HG02571 (cell line): ENCODE data around the gene SCNN1B.
"Not testable (repeated sequence)": the region's sequence is repeated elsewhere in the genome, so short reads cannot be mapped to it uniquely, and the experiment has no call there.

ENCODE experiments used
- ATAC-seq: cut with Tn5 transposase; IDR thresholded peaks from one replicate; pipeline ENCODE4 v1.9.1; 2021; ENCODE audit warnings: mild to moderate bottlenecking, moderate library complexity; ENCODE audit not compliant: unreplicated experiment

SCNN1B gene, protein sequence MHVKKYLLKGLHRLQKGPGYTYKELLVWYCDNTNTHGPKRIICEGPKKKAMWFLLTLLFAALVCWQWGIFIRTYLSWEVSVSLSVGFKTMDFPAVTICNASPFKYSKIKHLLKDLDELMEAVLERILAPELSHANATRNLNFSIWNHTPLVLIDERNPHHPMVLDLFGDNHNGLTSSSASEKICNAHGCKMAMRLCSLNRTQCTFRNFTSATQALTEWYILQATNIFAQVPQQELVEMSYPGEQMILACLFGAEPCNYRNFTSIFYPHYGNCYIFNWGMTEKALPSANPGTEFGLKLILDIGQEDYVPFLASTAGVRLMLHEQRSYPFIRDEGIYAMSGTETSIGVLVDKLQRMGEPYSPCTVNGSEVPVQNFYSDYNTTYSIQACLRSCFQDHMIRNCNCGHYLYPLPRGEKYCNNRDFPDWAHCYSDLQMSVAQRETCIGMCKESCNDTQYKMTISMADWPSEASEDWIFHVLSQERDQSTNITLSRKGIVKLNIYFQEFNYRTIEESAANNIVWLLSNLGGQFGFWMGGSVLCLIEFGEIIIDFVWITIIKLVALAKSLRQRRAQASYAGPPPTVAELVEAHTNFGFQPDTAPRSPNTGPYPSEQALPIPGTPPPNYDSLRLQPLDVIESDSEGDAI

DNA sequence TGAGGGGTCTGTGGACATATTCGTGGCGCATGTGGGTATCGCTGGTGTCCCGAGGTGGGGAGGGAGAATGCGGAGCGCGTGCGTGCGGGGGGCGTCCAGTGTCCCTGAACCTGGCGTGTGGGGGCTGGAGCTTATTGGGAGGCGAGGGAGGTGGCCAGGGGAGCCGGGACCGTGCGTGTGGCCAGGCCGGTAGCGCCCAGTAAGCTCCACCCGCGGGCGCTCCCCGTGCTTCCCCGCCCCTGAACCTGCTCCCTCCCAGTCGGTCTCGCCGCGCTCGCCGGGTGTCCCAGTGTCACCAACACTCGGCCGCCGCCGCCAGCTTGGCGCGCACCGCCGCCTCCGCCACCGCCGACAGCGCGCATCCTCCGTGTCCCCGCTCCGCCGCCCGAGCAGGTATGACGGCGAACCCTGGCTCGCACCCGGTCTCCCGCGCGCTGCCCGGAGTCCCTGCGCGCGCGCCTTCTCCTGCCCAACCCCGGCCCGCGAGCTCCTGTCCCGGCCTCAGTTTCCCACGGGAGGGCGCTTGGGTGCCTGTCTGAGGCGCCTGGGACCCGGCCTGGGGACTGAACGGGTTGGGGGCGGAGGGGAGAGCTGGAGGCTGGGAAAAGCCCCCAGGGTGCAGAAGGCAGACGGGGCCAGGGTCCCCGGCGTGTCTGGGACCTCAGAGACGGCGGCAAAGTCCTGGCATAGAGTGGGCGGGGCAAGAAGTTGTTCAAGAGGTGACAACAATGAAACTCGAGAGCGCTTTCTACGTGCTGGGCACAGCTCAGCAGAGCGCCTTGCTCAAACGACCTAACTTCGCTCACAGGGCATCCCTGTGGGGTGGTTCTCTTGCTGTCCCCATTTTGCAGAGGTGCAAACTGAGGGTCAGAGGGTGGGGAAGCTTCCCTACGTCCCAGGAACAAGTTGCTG, at the start of gene SCNN1B:
Gene SCNN1B (plus strand): TSS at position 258 of the 912 bp plus-strand sequence. CDS start 46,298 bp downstream, outside the sequence.
- ATAC-seq, result no peak

DNA sequence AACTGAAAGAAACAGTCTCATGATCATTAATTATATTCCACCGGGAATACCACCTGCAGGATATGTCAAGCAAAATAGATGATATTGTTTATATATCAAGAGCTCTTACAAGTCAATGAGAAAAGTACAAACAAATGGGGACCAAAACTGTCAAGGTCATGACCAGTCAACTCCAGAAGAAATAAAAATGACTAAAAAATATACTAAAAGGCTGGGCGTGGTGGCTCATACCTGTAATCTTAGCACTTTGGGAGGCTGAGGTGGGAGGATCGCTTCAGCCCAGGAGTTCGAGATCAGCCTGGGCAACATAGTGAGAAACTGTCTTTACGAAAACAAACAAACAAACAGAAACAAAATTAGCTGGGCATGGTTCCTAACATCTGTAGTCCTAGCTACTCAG, 49.8 kb upstream of the SCNN1B start:
- no peak for ATAC-seq

DNA sequence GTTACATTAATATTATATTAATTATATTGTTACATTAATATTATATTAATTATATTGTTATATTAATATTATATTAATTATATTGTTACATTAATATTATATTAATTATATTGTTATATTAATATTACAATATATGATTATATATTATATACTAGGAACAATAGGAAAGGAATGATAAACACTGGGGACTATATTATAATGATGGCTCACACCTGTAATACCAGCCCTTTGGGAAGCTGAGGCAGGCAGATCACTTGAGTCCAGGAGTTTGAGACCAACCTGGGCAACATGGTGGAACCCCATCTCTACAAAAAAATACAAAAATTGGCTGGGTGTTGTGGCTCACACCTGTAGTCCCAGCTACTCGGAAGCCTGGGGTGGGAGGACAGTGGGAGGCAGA, 48.5 kb upstream of the SCNN1B start:
- not testable (repeated sequence) for ATAC-seq

DNA sequence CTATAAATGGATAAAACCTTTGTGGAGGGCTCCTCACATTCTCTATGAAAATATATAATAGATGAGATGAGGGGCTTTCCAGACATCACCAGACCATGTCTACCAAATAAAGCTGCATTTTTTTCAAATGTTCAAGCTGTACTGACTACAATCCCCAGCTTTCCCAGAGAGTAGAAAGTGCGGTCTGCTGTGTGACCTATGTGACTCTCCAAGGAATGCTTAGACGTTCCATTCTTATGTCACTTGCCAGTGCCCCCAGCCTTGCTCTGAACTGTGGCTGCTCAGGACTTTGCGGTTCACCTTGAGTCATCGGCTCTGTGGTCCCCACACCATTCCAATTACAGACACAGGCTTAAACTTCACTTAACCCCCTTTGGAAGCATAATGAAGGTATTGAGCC, 47.8 kb upstream of the SCNN1B start:
- no peak for ATAC-seq

DNA sequence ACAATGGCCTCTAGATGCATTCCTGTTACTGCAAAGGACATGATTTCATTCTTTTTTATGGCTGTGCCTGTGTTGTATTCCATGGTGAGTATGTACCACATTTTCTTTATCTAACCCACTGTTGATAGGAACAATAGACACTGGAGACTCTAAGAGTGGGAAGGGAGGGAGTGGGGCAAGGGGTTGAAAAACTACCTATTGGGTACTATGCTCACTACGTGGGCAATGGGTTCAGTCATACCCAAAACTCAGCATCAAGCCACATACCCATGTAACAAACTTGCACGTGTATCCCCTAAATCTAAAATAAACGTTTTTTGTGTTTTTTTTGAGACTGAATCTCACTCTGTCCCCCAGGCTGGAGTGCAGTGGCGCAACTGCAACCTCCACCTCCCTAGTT, 47.1 kb upstream of the SCNN1B start:
- no peak for ATAC-seq

DNA sequence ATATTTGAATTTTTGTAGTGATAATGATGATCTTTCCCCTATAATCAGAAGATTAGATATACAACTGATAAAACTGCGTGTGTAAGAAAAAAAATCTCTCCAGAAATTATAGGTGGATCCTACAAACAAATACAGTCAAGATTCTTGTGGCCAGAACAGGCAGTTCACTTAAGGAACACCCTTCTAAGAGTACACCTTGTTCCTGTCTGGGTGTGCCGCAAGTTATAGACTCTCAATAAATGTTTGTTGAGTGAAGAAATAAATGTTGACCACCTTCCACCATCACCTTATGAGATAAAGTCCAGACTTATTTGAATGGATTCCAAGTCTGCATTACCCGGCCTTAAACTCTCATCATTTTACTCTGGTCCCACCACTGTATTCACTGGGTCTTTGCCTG, 45.7 kb upstream of the SCNN1B start:
- ATAC-seq, result no peak

DNA sequence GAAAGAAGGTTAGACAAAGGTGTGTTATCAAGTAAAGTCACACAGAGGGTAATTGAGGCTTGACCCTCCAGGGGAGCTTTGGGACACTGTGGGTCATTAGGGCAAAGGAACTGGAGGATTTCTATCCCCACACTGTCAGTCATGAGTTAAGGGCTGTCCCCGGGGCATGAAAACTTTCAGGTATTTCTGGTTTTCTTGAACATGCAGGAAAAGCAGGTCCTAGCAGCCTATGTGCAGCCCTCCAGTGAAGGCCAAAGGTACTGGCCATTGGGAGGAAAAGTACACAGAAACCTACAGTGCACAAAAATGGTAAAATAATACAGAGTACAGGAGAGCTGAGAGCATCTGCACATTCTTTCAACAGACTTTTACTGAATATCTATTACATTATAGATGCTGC, 44.4 kb upstream of the SCNN1B start:
- ATAC-seq, result no peak

DNA sequence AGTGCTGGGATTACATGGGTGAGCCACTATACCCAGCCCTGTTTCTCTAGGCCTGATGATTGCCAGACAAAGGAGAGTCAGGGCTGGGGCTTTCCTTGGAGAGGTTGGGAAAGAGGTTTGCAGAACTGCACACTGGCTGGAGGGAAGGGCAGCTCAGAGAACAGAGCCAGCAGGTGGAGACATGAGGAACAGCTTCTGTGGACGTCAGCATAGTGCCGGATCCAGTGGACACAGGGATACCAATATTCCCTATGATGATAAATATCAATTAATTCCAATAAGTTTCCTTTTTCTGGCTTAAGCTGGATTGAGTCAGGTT, 43.2 kb upstream of the SCNN1B start:
- ATAC-seq, result no peak

DNA sequence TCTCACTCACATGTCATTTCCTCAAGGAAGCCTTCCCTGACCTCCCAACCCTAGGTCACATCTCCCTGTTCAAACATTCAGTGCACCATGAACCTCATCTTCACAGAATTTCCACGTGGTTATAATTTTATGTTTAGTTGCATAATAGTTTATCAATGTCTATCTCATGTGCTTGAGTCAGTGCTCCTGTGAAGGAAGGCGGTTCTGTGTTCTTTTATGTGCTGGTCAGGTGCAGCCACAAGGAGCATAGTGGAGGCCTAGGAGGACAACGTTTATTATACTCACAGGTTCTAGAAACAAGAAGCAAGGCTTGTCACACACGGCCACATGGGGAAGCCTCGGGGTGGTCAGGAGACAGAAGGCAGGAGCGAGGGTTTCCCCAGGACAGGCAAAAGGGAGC, 34.5 kb upstream of the SCNN1B start:
- ATAC-seq, result no peak

DNA sequence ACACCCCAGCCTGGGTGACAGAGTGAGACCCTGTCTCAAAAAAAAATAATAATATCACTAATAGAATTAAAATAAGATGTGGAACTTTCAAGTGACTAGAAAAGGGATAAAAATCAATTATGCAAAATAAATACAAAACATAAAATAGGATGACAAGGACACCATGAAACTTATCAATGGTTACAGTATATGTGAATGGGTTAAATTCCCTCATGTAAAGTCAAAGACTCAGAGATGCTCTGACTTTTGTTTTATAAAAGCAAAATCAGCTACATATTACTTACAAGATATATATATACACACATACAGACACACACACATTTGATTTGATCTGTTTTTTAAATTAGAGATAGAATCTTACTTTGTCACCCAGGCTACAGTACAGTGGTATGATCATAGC, 33.5 kb upstream of the SCNN1B start:
- ATAC-seq, result no peak

DNA sequence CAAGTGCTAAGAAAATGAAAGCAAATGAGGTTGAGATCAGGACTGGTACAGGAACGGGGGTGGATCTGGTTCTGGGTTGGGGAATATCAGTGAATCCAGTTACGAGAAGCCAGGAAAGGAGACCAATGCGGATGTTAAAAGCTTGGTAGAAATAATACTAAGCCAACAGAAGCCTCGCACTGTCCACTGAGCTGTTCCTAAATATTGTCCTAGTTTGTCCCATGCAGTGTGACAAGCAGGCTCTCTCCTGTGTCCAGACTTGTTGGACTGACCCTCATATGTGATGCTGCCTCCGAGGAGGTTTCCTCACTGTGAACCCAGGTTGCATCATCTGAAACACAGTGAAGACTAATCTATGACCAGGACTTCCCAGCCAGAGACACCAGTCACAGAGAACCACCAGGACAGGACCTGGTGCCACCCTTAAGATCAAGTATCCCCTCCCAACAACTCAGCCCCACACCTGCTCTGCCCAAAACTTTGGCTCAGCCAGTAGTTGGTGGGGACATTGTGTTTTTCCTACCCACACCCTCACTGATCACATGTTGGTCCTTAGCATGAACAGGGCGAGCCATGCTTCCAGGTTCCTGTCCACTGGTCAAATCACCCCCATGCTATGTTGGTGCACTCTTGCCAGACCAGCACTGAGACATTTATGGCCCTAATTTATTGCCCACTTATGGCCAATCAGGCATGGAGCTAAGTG, 32.7 kb upstream of the SCNN1B start:
- no peak for ATAC-seq

DNA sequence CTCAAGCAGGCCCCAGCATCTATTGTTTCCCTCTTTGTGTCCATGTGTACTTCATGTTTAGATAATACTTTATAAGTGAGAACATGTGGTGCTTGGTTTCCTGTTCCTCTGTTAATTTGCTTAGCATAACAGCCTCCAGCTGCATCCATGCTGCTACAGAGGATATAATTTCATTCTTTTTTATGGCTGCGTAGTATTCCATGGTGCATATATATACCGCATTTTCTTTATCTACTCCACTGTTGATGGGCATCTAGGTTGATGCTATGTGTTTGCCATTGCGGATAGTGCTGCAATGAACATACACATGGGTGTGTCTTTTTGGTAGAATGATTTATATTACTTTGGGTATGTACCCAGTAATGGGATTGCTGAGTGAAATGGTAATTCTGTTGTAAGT, 31.4 kb upstream of the SCNN1B start:
- no peak for ATAC-seq

DNA sequence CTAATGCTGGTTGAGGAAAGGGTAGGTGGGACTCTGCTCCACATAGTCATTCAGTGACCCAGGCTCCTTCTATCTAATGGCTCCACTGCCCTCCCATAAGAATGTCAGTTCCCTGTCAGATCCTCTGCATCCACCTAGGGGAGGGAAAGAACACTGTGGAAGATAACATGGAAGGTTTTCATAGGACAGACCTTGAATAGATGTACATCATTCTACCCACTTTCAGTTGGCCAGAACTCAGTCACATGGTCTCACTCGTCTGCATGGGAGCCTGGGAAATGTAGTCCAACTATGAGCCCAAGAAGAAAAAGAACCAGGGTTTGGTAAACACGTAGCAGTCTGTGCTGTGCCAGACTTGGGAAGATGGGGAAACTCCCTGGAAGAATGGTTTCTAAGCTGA, 27.1 kb upstream of the SCNN1B start:
- no peak for ATAC-seq

DNA sequence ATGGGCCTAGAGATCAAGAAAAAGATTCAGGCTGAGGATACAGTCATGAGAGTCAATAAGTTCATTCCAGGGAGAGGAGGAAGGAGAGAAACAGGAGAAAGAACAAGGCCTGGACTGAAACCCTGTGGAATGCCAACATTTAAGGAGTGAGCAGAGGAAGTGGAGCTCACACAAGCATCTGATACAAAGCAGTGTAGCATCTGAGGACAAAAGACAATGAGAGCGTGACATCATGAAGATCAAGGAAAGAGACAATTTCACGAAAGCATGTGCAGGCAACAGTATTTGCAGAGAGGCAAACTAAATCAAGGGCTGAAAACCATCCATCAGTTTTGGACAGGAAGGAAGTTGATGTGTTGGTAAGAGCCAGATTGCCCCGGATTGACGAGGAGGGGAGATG, 25.3 kb upstream of the SCNN1B start:
- ATAC-seq, result no peak

DNA sequence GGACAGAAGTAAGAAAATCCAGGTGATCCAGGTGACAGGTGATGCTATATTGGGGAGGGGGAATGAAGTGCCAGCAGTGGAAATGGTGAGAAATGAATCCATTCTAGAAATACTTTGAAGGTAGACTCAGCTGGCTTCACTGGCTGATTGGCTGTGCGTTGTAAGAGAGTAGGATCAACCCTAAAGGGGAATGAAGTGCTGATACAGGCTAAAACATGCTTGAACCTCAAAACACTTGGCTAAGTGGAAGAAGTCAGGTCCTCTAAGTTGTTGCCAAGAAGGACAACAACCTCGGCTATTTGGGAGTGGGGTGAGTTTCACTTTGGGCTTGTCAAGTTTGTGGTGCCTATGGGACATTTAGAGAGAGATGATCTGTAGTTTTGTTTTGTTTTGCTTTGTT, 24.1 kb upstream of the SCNN1B start:
- no peak for ATAC-seq

DNA sequence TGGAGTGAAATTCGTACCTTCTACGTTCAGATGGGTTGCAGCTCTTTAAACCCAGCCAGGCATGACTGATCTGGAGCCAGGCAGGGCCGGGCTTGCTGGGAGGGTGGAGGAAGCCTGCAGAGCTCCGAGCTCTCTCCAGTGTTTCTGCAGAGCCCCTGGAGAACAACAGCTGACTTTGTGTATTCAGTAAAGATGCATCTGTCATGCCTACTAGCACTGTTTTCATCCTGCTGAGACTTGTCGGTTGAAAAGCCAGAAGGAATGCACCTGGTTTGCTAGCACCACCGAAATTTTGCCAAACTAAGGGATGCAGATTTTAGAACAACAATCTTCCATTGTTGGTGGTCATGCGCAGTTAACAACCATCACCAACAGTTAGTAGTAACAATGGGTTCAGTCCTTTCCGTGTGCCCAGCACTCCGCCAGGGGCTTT, 22.4 kb upstream of the SCNN1B start:
- no peak for ATAC-seq

DNA sequence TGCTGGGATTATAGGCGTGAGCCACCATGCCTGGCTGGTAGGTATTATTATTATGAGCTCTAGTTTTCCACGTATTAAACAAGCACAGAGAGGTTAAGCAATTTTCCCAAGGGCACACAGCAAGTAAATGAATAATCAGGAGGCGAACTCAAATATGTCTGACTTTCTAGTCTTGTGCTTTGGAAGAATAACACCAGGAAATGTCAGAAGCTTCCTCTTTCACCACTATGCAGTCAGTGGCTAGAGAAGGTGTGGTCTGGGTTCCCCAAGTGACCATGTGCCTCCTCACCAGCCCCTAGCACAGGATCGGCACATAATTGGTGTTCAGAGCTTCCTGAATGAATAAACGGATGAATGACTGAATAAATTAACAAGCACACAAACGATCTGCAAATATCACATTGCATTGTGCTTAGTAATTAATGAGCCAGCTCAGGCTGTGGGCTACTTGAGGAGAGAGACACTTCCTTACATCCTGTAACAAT, 21.6 kb upstream of the SCNN1B start:
- no peak for ATAC-seq

DNA sequence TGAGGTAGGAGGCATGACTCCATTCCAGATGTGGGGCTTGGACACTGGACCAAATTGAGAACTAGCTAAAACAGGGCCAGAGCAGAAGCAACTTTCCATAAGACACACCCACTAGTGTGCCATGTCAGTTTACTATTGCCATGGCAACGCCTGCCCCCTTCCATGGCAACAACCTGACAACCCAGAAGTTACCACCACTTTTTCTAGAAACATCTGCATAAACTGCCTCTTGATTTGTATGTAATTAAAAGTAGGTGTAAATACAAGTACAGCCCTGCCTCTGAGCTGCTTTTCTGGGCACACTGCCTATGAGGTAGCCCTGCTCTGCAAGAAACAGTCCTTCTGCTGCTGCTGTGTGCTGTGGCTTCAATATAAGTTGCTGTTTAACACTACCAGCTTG, 19.5 kb upstream of the SCNN1B start:
- no peak for ATAC-seq

DNA sequence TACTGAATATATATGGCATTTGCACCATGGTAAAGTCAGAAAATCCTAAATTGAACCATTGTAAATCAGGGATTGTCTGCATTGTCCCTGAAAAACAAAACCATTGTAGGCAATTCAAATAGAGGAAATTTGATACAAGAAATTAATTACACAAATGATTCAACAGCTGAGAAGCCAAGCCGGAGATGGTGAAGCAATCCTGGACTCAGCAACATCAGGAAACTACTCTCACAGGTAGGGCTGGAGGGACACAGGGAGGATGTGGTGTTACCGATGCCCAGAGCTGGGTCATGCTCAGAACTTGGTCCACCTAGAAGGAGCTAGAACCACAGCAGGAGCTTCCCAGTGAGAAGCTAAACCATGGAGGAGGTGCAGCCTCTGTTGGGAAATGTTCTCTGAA, 18.5 kb upstream of the SCNN1B start:
- ATAC-seq, result no peak

DNA sequence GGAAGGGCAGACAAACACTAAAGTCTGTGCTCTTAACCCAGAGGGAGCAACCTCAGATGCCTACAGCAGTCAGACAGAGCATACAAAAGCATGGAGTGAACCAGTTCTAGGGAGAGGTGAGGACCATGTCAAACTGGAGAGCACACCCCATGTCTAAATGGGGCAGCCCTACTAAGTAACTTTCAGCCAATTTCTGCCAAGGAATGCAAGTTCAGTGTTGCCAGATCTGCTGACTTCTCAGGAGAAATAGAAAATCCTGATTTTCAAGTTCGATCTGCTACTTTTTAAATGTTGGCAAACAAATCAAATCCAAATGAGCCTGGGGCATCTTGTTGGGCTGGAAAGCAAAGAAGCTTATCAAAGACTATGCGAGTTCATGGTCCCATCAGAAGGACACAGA, 17.5 kb upstream of the SCNN1B start:
- no peak for ATAC-seq

DNA sequence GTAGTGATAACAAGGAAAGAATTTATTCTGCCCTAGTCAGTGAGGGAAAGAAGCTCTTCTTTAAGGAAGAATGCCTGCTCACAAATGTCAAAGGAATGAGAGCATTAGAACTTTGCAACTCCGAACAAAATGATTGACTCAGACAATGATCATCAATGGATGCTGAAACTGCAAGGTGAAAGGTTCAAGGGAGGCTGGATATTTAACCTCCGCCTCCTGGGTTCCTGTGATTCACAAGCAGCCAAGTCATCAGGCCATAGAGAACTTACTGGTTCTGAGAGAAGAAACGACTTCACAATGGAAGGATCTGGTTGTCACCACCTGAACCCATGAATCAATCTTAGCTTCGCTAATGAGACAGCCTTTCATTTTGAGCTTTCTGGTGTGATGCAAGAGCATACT, 16.0 kb upstream of the SCNN1B start:
- no peak for ATAC-seq
